ENCODE measurements around the gene MCRS1. TPM values are rescaled to one million over a fixed set of nuclear protein-coding genes. Genes with fewer than 3 reads are reported as not detected.

The MCRS1 gene
- total RNA-seq, 2 experiments from 2014 or later, result 57.1 to 61.1 TPM

DNA sequence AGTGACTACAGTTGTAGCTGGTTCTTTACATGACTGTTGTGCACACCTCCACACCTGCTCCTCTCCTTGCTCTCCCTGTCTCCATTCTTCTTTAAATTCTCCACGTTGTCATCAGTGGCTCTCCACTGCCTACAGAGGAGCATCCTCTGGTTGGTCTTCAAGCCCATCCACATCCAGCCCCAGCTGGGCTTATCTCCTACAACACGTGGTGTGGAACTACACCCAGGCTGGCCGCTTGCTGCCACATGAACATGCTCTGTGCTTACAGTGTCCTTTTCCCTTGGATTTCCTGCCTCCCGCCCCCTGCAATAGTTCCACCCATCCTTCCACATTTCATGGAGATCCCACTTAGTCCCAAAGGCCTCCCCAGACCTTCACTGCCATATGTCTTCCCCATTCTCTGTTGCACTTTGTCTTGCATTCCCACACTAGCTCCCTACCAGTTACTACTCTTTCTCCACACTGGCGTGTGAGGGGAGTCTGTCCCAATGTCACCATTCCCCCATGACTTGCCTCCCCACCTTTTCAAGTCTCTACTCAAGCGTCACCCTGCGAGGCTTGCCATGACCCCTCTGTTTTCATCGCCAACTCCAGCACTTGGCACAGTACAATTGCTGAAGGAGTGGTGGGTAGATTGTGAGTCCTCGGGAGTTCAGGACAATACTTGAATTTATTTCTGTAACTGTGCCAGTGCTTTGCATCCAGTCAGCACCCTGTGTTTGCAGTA lies 9.8 kb upstream of the MCRS1 start:
- no peaks in the 10 kb centered on the region for H3K9me3 Mint-ChIP-seq
- no peaks in the 10 kb centered on the region for H3K27me3 Mint-ChIP-seq
- intact Hi-C loops (cut with micrococcal nuclease), result no loop called here
- CTCF ChIA-PET, result interaction anchor here (1.1 to 7.5 kb wide), 4 partner anchors 22 to 219 kb away, joined by 3 to 65 read pairs (median 24); partner anchors contain the start of gene PRPF40B
- no peak overlapping the region for H3K4me3 Mint-ChIP-seq
- DNase-seq (no peak), ATAC-seq (no peak)
- POLR2A ChIA-PET, result interaction anchor here (1.5 kb wide), 1 partner anchor 11 kb away, joined by 3 read pairs; no protein-coding TSS in a partner anchor
- H3K27ac Mint-ChIP-seq, result no peak overlapping the region
- H3K36me3 Mint-ChIP-seq (ENCODE audit: low read depth), result peaks cover 8% of the 10 kb centered on the region
- peaks cover 15% of the 10 kb centered on the region for H3K4me1 Mint-ChIP-seq (ENCODE audit: low read depth)
- TF ChIP-seq, protein P1, sequence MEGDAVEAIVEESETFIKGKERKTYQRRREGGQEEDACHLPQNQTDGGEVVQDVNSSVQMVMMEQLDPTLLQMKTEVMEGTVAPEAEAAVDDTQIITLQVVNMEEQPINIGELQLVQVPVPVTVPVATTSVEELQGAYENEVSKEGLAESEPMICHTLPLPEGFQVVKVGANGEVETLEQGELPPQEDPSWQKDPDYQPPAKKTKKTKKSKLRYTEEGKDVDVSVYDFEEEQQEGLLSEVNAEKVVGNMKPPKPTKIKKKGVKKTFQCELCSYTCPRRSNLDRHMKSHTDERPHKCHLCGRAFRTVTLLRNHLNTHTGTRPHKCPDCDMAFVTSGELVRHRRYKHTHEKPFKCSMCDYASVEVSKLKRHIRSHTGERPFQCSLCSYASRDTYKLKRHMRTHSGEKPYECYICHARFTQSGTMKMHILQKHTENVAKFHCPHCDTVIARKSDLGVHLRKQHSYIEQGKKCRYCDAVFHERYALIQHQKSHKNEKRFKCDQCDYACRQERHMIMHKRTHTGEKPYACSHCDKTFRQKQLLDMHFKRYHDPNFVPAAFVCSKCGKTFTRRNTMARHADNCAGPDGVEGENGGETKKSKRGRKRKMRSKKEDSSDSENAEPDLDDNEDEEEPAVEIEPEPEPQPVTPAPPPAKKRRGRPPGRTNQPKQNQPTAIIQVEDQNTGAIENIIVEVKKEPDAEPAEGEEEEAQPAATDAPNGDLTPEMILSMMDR (IDR thresholded peaks at IDR 0.05), result no peak

DNA sequence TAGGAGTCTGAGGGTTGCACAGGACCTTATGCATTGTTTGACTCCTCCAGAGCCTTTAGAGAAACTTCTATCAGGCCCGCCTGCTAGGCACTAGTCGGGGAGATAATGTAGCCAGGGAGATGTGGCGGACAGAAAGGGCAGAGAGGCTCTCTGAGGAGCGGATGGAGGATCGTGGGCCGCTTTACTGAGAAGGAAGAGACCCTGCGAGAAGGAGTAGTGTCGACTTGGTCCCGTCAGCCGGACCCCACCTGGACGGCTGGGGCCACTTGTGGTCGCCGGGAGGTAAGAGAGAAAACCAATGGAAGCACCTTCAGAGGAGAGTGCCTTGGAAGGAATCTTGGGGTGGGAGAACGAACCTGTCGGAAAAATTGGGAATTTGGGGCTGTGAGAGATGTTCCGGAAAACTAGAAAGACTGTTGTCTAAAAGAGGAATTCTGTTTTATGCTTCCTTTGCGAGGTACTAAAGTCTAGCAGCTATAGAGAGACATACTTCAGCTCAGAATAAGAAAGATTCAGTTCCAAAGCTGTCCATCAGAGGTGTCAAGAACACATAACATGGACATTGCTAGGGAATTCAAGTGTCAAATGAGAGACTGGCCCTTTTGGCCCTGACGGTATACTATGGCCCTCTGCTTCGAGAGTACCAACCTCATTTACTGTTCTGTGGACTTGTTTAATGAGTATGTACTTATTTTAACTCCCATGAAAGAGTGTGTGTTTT lies 660 bp upstream of the MCRS1 start:
- Mint-ChIP-seq H3K4me1 (ENCODE audit: low read depth) (peaks cover 50% of the 10 kb centered on the region), H3K27ac (peak overlapping the region; percentile 96), H3K36me3 (ENCODE audit: low read depth) (peaks cover 17% of the 10 kb centered on the region), H3K27me3 (no peaks in the 10 kb centered on the region), H3K4me3 (peak overlapping the region; percentile 100), H3K9me3 (no peaks in the 10 kb centered on the region)
- ATAC-seq, result peak; percentile 31
- TF ChIP-seq, protein P1 (IDR thresholded peaks at IDR 0.05), result no peak
- ChIA-PET POLR2A (interaction anchor here (1.0 kb wide), 1 partner anchor 8 kb away, joined by 3 read pairs; no protein-coding TSS in a partner anchor), CTCF (interaction anchor here (0.9 to 1.0 kb wide), 2 partner anchors 54 to 211 kb away, joined by 3 read pairs; no protein-coding TSS in a partner anchor)
- intact Hi-C loops (cut with micrococcal nuclease), result no loop called here
- DNase-seq, result no peak

DNA sequence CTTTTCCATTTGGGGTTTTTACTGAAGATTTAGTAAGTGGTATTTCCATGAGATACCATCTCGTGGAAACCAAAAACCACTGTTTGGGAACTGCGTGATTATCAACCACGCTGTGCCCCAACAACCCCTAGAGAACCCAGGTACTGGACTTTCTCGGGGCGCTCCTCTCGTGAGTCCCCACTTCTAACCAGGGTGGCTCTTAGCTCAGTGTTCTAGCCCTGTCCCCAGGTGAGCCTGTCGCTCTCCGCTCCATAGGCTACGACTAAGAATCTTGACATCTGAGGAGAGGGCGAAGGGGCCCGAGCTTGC lies 686 bp downstream of the MCRS1 start:
- Mint-ChIP-seq H3K27ac (peak overlapping the region; percentile 96), H3K4me3 (peak overlapping the region; percentile 100), H3K4me1 (ENCODE audit: low read depth) (peaks cover 51% of the 10 kb centered on the region), H3K27me3 (no peaks in the 10 kb centered on the region), H3K36me3 (ENCODE audit: low read depth) (peaks cover 26% of the 10 kb centered on the region), H3K9me3 (no peaks in the 10 kb centered on the region)
- ChIA-PET POLR2A (interaction anchor here (0.6 to 1.9 kb wide), 11 partner anchors 11 to 225 kb away, joined by 3 to 10 read pairs (median 4); partner anchors contain the start of genes PRPF40B and SPATS2), CTCF (interaction anchor here (1.0 to 2.4 kb wide), 8 partner anchors 13 to 221 kb away, joined by 3 to 11 read pairs (median 3); partner anchors contain the start of genes PRPF40B and SPATS2)
- TF ChIP-seq, protein P1 (IDR thresholded peaks at IDR 0.05), result no peak
- peak; percentile 12 for ATAC-seq
- intact Hi-C loops (cut with micrococcal nuclease), result no loop called here
- no peak for DNase-seq

DNA sequence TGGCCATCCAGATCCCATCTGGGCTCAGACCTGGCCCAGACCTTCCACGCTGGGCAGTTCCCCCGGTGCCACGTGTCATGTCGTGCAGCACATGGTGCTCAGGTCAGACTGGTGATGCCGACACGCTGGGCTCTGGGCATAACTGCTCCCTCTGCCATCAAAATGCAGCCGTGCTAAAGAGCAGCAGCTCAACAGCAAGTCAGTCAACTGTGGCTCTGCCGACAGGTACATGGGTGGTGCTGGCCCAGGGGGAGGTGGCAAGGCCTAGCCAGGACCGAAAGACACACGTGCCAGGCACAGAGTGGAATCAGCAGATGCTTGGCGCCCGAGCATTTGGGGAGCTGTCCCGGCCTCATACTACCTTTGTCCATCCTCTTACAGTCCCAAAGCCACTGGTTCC lies 1.6 kb downstream of the MCRS1 start:
- DNase-seq (no peak), ATAC-seq (no peak)
- TF ChIP-seq, protein P1 (IDR thresholded peaks at IDR 0.05), result no peak
- Mint-ChIP-seq H3K27ac (no peak overlapping the region), H3K4me3 (peak overlapping the region; percentile 100), H3K27me3 (no peaks in the 10 kb centered on the region), H3K4me1 (ENCODE audit: low read depth) (peaks cover 54% of the 10 kb centered on the region), H3K36me3 (ENCODE audit: low read depth) (peaks cover 28% of the 10 kb centered on the region), H3K9me3 (no peaks in the 10 kb centered on the region)
- POLR2A ChIA-PET, result interaction anchor here (0.6 to 1.9 kb wide), 7 partner anchors 10 to 200 kb away, joined by 3 to 10 read pairs (median 4); partner anchors contain the start of genes PRPF40B and SPATS2
- CTCF ChIA-PET, result interaction anchor here (1.0 to 2.4 kb wide), 5 partner anchors 13 to 220 kb away, joined by 3 to 11 read pairs (median 3); partner anchors contain the start of gene PRPF40B
- intact Hi-C loops (cut with micrococcal nuclease), result no loop called here

All from activated CD8-positive, alpha-beta T cell treated with anti-CD3 and anti-CD28 coated beads for 36 hours (primary cell).